SK-N-SH (cell line): ENCODE results near the gene GTF2F2. TPM values are rescaled to one million over a fixed set of nuclear protein-coding genes. Genes with fewer than 3 reads are reported as not detected.

ENCODE experiments used
- CTCF ChIA-PET: fragments of 300-600, 350-600 bp; formaldehyde crosslinking; extraction: SDS; loops from one replicate; lab custom pipeline; 2021; lab: Yijun Ruan, JAX
- POLR2A ChIA-PET: fragments of 350-600 bp; sonication (Branson Sonifier 250); formaldehyde crosslinking; extraction: SDS; loops from one replicate; lab custom pipeline; 2020; ENCODE audit warnings: antibody characterized with exemption, inconsistent platforms; lab: Yijun Ruan, JAX
- DNase-seq: peaks from one replicate; pipeline ENCODE4 v3.0.0; 2012
- H2AFZ ChIP-seq: fragments of 200-600 bp; sonication (generic); 2 replicates; pipeline ENCODE4 v1.8.1; 2016; ENCODE audit warnings: antibody characterized with exemption, mild to moderate bottlenecking, low read depth
- H3F3A ChIP-seq: fragments of 200-600 bp; sonication (generic); replicated peaks from 2 replicates; pipeline ENCODE3; 2016; ENCODE audit warnings: antibody characterized with exemption, mild to moderate bottlenecking; ENCODE audit not compliant: insufficient read depth
- H3K27ac ChIP-seq, 2 experiments: fragments of 200-500 bp in 1 of 2; fragments of 200-600 bp in 1 of 2; sonication (Bioruptor generic) in 1 of 2; sonication (generic), shearing (Covaris generic) in 1 of 2; 2 replicates each; pipeline versions ENCODE4 v1.5.1 to v1.6.1; 2014 to 2016; ENCODE audit warnings: low read depth in 2 of 2, inconsistent platforms in 1 of 2, low read length in 1 of 2, mild to moderate bottlenecking in 1 of 2, mixed read lengths in 1 of 2
- H3K27me3 ChIP-seq: fragments of 200-600 bp; sonication (generic), shearing (Covaris generic); 2 replicates; pipeline ENCODE4 v1.6.1; 2016; ENCODE audit warnings: mixed run types; ENCODE audit not compliant: insufficient read depth
- H3K36me3 ChIP-seq, 2 experiments: fragments of 200-500 bp in 1 of 2; fragments of 200-600 bp in 1 of 2; sonication (Bioruptor generic) in 1 of 2; sonication (generic) in 1 of 2; replicated peaks in 1 of 2; 2 replicates each; pipeline versions ENCODE3 to v1.5.1; 2014 to 2016; ENCODE audit warnings: low read length in 1 of 2, mild to moderate bottlenecking in 1 of 2; ENCODE audit not compliant: insufficient read depth in 2 of 2, control insufficient read depth in 1 of 2
- H3K4me1 ChIP-seq, 2 experiments: fragments of 200-500 bp in 1 of 2; fragments of 200-600 bp in 1 of 2; sonication (Bioruptor generic) in 1 of 2; sonication (generic), shearing (Covaris generic) in 1 of 2; 2 replicates each; pipeline versions ENCODE4 v1.5.1 to v1.6.1; 2014 to 2016; ENCODE audit warnings: low read depth in 1 of 2, low read length in 1 of 2, mixed run types in 1 of 2; ENCODE audit not compliant: insufficient read depth in 2 of 2, control insufficient read depth in 1 of 2
- H3K4me2 ChIP-seq: fragments of 200-600 bp; sonication (generic), shearing (Covaris generic); 2 replicates; pipeline ENCODE4 v1.6.1; 2017; ENCODE audit warnings: mixed run types
- H3K4me3 ChIP-seq, 2 experiments: fragments of 200-500 bp in 1 of 2; fragments of 200-600 bp in 1 of 2; sonication (Bioruptor generic) in 1 of 2; sonication (generic), shearing (Covaris generic) in 1 of 2; 2 replicates each; pipeline versions ENCODE4 v1.5.1 to v1.8.1; 2014 to 2016; ENCODE audit warnings: low read depth in 2 of 2, inconsistent platforms in 1 of 2, low read length in 1 of 2, mild to moderate bottlenecking in 1 of 2, mixed read lengths in 1 of 2, moderate library complexity in 1 of 2
- H3K79me2 ChIP-seq: fragments of 200-600 bp; sonication (generic); 2 replicates; pipeline ENCODE4 v1.8.1; 2017; ENCODE audit warnings: mild to moderate bottlenecking; ENCODE audit not compliant: insufficient read depth
- H3K9ac ChIP-seq: fragments of 200-600 bp; sonication (generic); 2 replicates; pipeline ENCODE4 v1.6.1; 2017; ENCODE audit warnings: mixed run types
- H3K9me2 ChIP-seq: fragments of 200-600 bp; sonication (generic); 2 replicates; pipeline ENCODE4 v1.6.1; 2017; ENCODE audit warnings: mixed run types
- H3K9me3 ChIP-seq: fragments of 200-600 bp; sonication (generic); 2 replicates; pipeline ENCODE4 v1.6.1; 2017; ENCODE audit warnings: mixed run types, mild to moderate bottlenecking, moderate library complexity
- H4K20me1 ChIP-seq: fragments of 200-600 bp; sonication (generic); 2 replicates; pipeline ENCODE4 v1.6.1; 2017; ENCODE audit warnings: mild to moderate bottlenecking, mixed run types; ENCODE audit not compliant: insufficient read depth
- ELF1 ChIP-seq: IDR thresholded peaks from 2 replicates; pipeline ENCODE4 v1.4.0; 2012
- FOXJ3 ChIP-seq: sonication (generic); formaldehyde crosslinking; IDR thresholded peaks from 2 replicates; pipeline ENCODE4 v1.5.1; 2020; ENCODE audit warnings: mild to moderate bottlenecking, missing genetic modification reagents
- GABPA ChIP-seq: IDR thresholded peaks from 2 replicates; pipeline ENCODE4 v1.4.0; 2012; ENCODE audit warnings: low read depth, mild to moderate bottlenecking
- IRF3 ChIP-seq: fragments of 150-350 bp; IDR thresholded peaks from 2 replicates; pipeline ENCODE4 v1.6.1; 2016; ENCODE audit warnings: mild to moderate bottlenecking, low read depth, low read length
- MXI1 ChIP-seq: IDR thresholded peaks from 2 replicates; pipeline ENCODE4 v1.6.1; 2012; ENCODE audit warnings: mild to moderate bottlenecking, low read depth, low read length, improper control_type of control experiment
- NFIC ChIP-seq: IDR thresholded peaks from 2 replicates; pipeline ENCODE4 v1.4.0; 2012; ENCODE audit warnings: borderline replicate concordance
- NRF1 ChIP-seq: IDR thresholded peaks from 2 replicates; pipeline ENCODE4 v1.6.1; 2012; ENCODE audit warnings: low read depth, mild to moderate bottlenecking, low read length
- RCOR1 ChIP-seq: fragments of 150-350 bp; IDR thresholded peaks from 2 replicates; pipeline ENCODE4 v1.6.1; 2017; ENCODE audit warnings: antibody characterized with exemption, low read length
- RFX5 ChIP-seq: IDR thresholded peaks from 2 replicates; pipeline ENCODE4 v1.6.1; 2012; ENCODE audit warnings: mild to moderate bottlenecking, improper control_type of control experiment, low read length
- RXRA ChIP-seq: IDR thresholded peaks from 2 replicates; pipeline ENCODE4 v1.4.0; 2012; ENCODE audit warnings: low read depth, mild to moderate bottlenecking, borderline replicate concordance
- SIN3A ChIP-seq: IDR thresholded peaks from 2 replicates; pipeline ENCODE4 v1.6.1; 2012; ENCODE audit warnings: low read depth, mild to moderate bottlenecking, low read length, moderate library complexity, borderline replicate concordance
- TAF1 ChIP-seq: IDR thresholded peaks from 2 replicates; pipeline ENCODE4 v1.6.1; 2012; ENCODE audit warnings: low read depth, mild to moderate bottlenecking, low read length, moderate library complexity, borderline replicate concordance
- TCF12 ChIP-seq: IDR thresholded peaks from 2 replicates; pipeline ENCODE4 v1.4.0; 2012
- TEAD4 ChIP-seq: IDR thresholded peaks from 2 replicates; pipeline ENCODE4 v1.4.0; 2012; ENCODE audit warnings: mild to moderate bottlenecking, borderline replicate concordance; ENCODE audit not compliant: insufficient read depth
- ZBTB33 ChIP-seq: IDR thresholded peaks from 2 replicates; pipeline ENCODE4 v1.4.0; 2012; ENCODE audit warnings: low read depth, borderline replicate concordance
- WGBS: methylation state at CpG from one replicate; pipeline ENCODE4 v1.1.6; 2017; ENCODE audit warnings: low lambda C conversion rate; 5-methylcytosine and 5-hydroxymethylcytosine counted together
- polyA plus RNA-seq, 3 experiments: library from polyadenylated mRNA; depleted of rRNA; stranded (reverse); fragments of >200 nt; gene quantifications; 2 replicates each; pipeline ENCODE4 v1.2.3, GENCODE V29; 2012
- TF ChIP-seq, protein P1 (sequence below): IDR thresholded peaks from 2 replicates; pipeline ENCODE4 v1.6.1; 2012; ENCODE audit warnings: mild to moderate bottlenecking, low read depth, low read length, moderate library complexity
- TF ChIP-seq, protein P2 (sequence below): fragments of 200-600 bp; sonication (generic); IDR thresholded peaks from 2 replicates; pipeline ENCODE4 v1.6.1; 2017; ENCODE audit warnings: antibody characterized with exemption, mild to moderate bottlenecking, moderate library complexity

GTF2F2 gene
- polyA plus RNA-seq, 1 of the 3 experiments (the other 2 are of a cell fraction), result 24.2 TPM

GRCh38 chr13:45143346-45143751 lies 23.0 kb downstream of the GTF2F2 start:
- CTCF ChIA-PET, result interaction anchor here (1.0 to 1.2 kb wide), 2 partner anchors 96 to 138 kb away, joined by 3 read pairs; no protein-coding TSS in a partner anchor
- H3K4me1 ChIP-seq, result peaks cover 0 to 17% of the 10 kb centered on the region in 2 experiments; a peak in 2 of 4 replicates
- peaks cover 5 to 6% of the 10 kb centered on the region in 2 experiments for H3K36me3 ChIP-seq
- H3K4me3 ChIP-seq, result no peak overlapping the region
- H3K79me2 ChIP-seq, result peaks cover 45% of the 10 kb centered on the region
- TF ChIP-seq TAF1, result no peak
- TF ChIP-seq TEAD4, result no peak
- TF ChIP-seq, protein P1, sequence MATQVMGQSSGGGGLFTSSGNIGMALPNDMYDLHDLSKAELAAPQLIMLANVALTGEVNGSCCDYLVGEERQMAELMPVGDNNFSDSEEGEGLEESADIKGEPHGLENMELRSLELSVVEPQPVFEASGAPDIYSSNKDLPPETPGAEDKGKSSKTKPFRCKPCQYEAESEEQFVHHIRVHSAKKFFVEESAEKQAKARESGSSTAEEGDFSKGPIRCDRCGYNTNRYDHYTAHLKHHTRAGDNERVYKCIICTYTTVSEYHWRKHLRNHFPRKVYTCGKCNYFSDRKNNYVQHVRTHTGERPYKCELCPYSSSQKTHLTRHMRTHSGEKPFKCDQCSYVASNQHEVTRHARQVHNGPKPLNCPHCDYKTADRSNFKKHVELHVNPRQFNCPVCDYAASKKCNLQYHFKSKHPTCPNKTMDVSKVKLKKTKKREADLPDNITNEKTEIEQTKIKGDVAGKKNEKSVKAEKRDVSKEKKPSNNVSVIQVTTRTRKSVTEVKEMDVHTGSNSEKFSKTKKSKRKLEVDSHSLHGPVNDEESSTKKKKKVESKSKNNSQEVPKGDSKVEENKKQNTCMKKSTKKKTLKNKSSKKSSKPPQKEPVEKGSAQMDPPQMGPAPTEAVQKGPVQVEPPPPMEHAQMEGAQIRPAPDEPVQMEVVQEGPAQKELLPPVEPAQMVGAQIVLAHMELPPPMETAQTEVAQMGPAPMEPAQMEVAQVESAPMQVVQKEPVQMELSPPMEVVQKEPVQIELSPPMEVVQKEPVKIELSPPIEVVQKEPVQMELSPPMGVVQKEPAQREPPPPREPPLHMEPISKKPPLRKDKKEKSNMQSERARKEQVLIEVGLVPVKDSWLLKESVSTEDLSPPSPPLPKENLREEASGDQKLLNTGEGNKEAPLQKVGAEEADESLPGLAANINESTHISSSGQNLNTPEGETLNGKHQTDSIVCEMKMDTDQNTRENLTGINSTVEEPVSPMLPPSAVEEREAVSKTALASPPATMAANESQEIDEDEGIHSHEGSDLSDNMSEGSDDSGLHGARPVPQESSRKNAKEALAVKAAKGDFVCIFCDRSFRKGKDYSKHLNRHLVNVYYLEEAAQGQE, result no peak
- no peak for TF ChIP-seq NFIC
- TF ChIP-seq ELF1, result no peak
- no peak for TF ChIP-seq TCF12
- TF ChIP-seq RFX5, result no peak
- no peak for TF ChIP-seq FOXJ3 (CRISPR knock-in tag)
- TF ChIP-seq RCOR1, result no peak
- TF ChIP-seq, protein P2, sequence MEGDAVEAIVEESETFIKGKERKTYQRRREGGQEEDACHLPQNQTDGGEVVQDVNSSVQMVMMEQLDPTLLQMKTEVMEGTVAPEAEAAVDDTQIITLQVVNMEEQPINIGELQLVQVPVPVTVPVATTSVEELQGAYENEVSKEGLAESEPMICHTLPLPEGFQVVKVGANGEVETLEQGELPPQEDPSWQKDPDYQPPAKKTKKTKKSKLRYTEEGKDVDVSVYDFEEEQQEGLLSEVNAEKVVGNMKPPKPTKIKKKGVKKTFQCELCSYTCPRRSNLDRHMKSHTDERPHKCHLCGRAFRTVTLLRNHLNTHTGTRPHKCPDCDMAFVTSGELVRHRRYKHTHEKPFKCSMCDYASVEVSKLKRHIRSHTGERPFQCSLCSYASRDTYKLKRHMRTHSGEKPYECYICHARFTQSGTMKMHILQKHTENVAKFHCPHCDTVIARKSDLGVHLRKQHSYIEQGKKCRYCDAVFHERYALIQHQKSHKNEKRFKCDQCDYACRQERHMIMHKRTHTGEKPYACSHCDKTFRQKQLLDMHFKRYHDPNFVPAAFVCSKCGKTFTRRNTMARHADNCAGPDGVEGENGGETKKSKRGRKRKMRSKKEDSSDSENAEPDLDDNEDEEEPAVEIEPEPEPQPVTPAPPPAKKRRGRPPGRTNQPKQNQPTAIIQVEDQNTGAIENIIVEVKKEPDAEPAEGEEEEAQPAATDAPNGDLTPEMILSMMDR, result no peak
- TF ChIP-seq GABPA, result no peak
- TF ChIP-seq ZBTB33, result no peak
- TF ChIP-seq IRF3, result no peak
- no peak for TF ChIP-seq MXI1
- TF ChIP-seq RXRA, result no peak
- TF ChIP-seq NRF1, result no peak
- TF ChIP-seq SIN3A, result no peak
- POLR2A ChIA-PET, result no interaction called here
- no peak overlapping the region; the same call in 1 of the 2 replicates for H3K4me2 ChIP-seq
- H4K20me1 ChIP-seq, result no peaks in the 10 kb centered on the region
- H3K9ac ChIP-seq, result no peak overlapping the region
- no peak overlapping the region for H2AFZ ChIP-seq
- H3F3A ChIP-seq, result no peaks in the 10 kb centered on the region
- no peaks in the 10 kb centered on the region for H3K9me3 ChIP-seq
- 94% methylated on average over 7 of the region's 7 CpGs for WGBS
- DNase-seq, result no peak
- H3K27me3 ChIP-seq, result no peaks in the 10 kb centered on the region
- no peaks in the 10 kb centered on the region for H3K9me2 ChIP-seq
- H3K27ac ChIP-seq, result peak overlapping the region in 1 of 2 experiments; percentile 52; a peak in 2 of 4 replicates
